K562 (cell line): ENCODE results near the gene CYP4F3. TPM values are rescaled to one million over a fixed set of nuclear protein-coding genes. Genes with fewer than 3 reads are reported as not detected.

Experiments used
- ASH1L ChIP-seq: fragments of 450-650 bp; IDR thresholded peaks from 2 replicates; pipeline ENCODE4 v1.6.1; 2018; ENCODE audit warnings: borderline replicate concordance, mild to moderate bottlenecking, low read depth; ENCODE audit not compliant: partially characterized antibody
- CBFB ChIP-seq: sonication (generic); formaldehyde crosslinking; IDR thresholded peaks from 2 replicates; pipeline ENCODE4 v1.4.0; 2020; ENCODE audit warnings: mild to moderate bottlenecking, missing genetic modification reagents
- ETV6 ChIP-seq, 3 experiments: fragments of 150-350 bp in 1 of 3; sonication (generic) in 1 of 3; formaldehyde crosslinking in 1 of 3; IDR thresholded peaks; 2 replicates each; pipeline versions ENCODE4 v1.6.1 to v1.8.0; 2014 to 2022; ENCODE audit warnings: borderline replicate concordance in 2 of 3, low read depth in 2 of 3, antibody characterized with exemption in 1 of 3, low read length in 1 of 3, mild to moderate bottlenecking in 1 of 3, missing genetic modification reagents in 1 of 3
- KAT8 ChIP-seq: fragments of 450-650 bp; IDR thresholded peaks from 2 replicates; pipeline ENCODE4 v1.6.1; 2016; ENCODE audit warnings: low read depth, mild to moderate bottlenecking
- MAFF ChIP-seq: IDR thresholded peaks from 2 replicates; pipeline ENCODE4 v1.6.1; 2012; ENCODE audit warnings: low read length, improper control_type of control experiment
- MECOM ChIP-seq: fragments of 250-450 bp; sonication (Bioruptor Pico); IDR thresholded peaks from 2 replicates; pipeline ENCODE4 v1.8.0; 2022; ENCODE audit warnings: inconsistent platforms
- PHF21A ChIP-seq: fragments of 450-650 bp; IDR thresholded peaks from 2 replicates; pipeline ENCODE4 v1.6.1; 2017; ENCODE audit warnings: low read depth, borderline replicate concordance
- REST ChIP-seq, 2 experiments: fragments of 450-650 bp; formaldehyde crosslinking in 1 of 2; IDR thresholded peaks; 2 replicates each; pipeline versions ENCODE4 v1.4.0 to v1.6.1; 2014 to 2020; ENCODE audit warnings: mild to moderate bottlenecking in 2 of 2, borderline replicate concordance in 1 of 2, low read depth in 1 of 2
- SNIP1 ChIP-seq: fragments of 450-650 bp; IDR thresholded peaks from 2 replicates; pipeline ENCODE4 v1.7.1; 2017; ENCODE audit warnings: low read depth, mild to moderate bottlenecking
- TAF9B ChIP-seq: fragments of 450-650 bp; IDR thresholded peaks from 2 replicates; pipeline ENCODE4 v1.6.1; 2018; ENCODE audit warnings: mild to moderate bottlenecking; ENCODE audit not compliant: partially characterized antibody
- U2AF2 ChIP-seq: fragments of 200-400 bp; formaldehyde crosslinking; optimal IDR thresholded peaks from 2 replicates; pipeline ENCODE3; 2017; ENCODE audit warnings: low read depth, mild to moderate bottlenecking, low read length
- VEZF1 ChIP-seq: fragments of 200-800 bp; sonication (Bioruptor generic); IDR thresholded peaks from 2 replicates; pipeline ENCODE4 v1.6.1; 2017; ENCODE audit warnings: missing genetic modification characterization, missing compliant biosample characterization
- ZC3H11A ChIP-seq: IDR thresholded peaks from 2 replicates; pipeline ENCODE4 v1.6.1; 2012; ENCODE audit warnings: low read depth, low read length, improper control_type of control experiment
- ZFP1 ChIP-seq: fragments of 450-650 bp; formaldehyde crosslinking; IDR thresholded peaks from 2 replicates; pipeline ENCODE4 v1.4.0; 2020; ENCODE audit warnings: mild to moderate bottlenecking, mixed read lengths
- polyA plus RNA-seq, 8 experiments: library from polyadenylated mRNA; depleted of rRNA in 4 of 8; stranded (reverse) in 5 of 8; unstranded in 3 of 8; fragments of >200 nt; fragmentation: Nextera tagmentation in 2 of 8; fragmentation: Illumina TruSeq in 1 of 8; extraction: Ambion mirVana in 2 of 8; extraction: Trizol in 1 of 8; gene quantifications; 2 replicates each; pipeline versions ENCODE4 v1.2.1 to v1.2.3, GENCODE V29; 2011 to 2014; ENCODE audit warnings: inconsistent platforms in 1 of 8, missing spikeins in 1 of 8
- total RNA-seq, 7 experiments: library from RNA; depleted of rRNA in 6 of 7; stranded (reverse); fragments of >200 nt in 6 of 7; fragmentation: Illumina TruSeq in 2 of 7; extraction: Trizol in 2 of 7; gene quantifications; 2 replicates each; pipeline versions ENCODE4 v1.2.1 to v1.2.3, GENCODE V29; 2011 to 2021; ENCODE audit warnings: low replicate concordance in 1 of 7

Gene CYP4F3
- total and polyA plus RNA-seq, 9 of the 15 experiments (the other 6 are each of a cell fraction or from before 2014, with no cell fraction given): 0.01 to 0.40 (median 0.16) TPM; not detected in 6

- TF ChIP-seq ZC3H11A: no peak
- no peak for TF ChIP-seq ETV6 (IDR thresholded peaks at IDR 0.05; ENCODE audit: borderline replicate concordance in 1 of 2, low read depth in 2 of 2, low read length in 1 of 2)
- TF ChIP-seq ETV6 (CRISPR knock-in tag; IDR thresholded peaks at IDR 0.05; ENCODE audit: borderline replicate concordance): no peak
- TF ChIP-seq TAF9B: no peak
- no peak for TF ChIP-seq MECOM (CRISPR knock-in tag)
- no peak for TF ChIP-seq ASH1L
- no peak for TF ChIP-seq PHF21A
- no peak for TF ChIP-seq MAFF
- no peak for TF ChIP-seq U2AF2
- peak; percentile 28; the same call in 1 of the 2 replicates for TF ChIP-seq VEZF1 (CRISPR knock-in tag)
- no peak for TF ChIP-seq SNIP1
- TF ChIP-seq ZFP1 (CRISPR knock-in tag): no peak
- no peak for TF ChIP-seq CBFB (CRISPR knock-in tag)
- peak; percentile 99 for TF ChIP-seq REST (IDR thresholded peaks at IDR 0.05; ENCODE audit: borderline replicate concordance)
- peak; percentile 95 for TF ChIP-seq REST (CRISPR knock-in tag; IDR thresholded peaks at IDR 0.05; ENCODE audit: low read depth)
- no peak for TF ChIP-seq KAT8
Observed at GRCh38 chr19:15623711-15624318, 16.9 kb upstream of the CYP4F3 start (continued).
